NCI-H128 (cell line): Measurements from ENCODE around the gene EHD4.

ENCODE experiments used
- DNase-seq: peaks from one replicate; lab custom pipeline; 2025; ENCODE audit not compliant: unreplicated experiment; lab: John Stamatoyannopoulos, UW

Gene EHD4

DNA sequence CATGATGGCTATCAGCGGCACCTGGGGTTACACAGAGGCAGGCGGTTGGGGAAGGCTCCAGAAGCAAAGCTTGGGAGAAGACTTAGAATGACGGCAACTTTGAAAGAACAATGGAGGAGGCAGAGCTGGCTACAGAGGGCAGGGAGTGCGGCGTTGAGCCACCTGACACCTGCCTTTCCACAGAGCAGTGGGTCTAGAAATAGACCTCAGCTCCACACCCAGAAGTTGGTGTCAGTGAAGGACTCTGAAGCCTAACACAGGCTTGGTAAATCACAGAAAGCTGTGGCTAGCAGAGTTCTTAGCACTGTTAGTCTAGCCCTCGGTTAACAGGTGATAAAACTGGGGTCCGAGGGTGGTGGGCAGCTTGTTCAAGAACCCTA lies 23.1 kb upstream of the EHD4 start:
- no peak for DNase-seq

DNA sequence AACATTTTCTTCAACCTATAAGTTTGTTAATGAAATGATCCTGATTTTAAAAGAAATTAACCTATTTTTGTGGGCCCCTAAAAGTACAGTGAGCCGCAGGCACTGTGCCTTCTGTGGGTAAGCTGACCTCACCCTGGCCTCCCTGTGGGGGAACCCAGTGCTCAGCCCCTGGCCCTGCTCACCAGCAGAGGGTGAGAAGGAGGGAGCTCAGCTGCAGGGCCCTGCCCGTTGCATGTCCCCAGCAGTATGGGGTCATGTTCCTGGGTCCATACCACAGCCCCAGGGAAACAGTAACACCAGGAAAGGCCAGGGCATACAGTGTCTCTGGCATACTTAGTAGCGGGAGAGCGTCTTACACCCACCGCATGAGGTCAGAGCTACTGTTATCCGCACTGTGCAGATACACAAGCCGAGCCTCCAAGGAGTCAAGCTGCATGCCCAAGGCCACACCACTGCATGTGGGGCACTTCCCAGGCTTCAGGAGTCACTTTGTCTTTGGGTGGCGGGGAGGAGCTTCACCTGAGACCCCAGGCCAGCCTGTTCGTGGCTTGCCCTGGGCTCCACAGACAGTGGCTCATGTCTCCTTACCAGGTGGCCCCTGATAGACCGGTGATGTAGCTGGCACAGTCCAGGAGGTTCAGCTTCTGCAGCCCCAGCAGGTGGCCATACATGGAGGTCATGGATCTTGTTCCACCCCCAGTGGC lies 22.6 kb upstream of the EHD4 start:
- DNase-seq = no peak

- DNase-seq = no peak
Observed at GRCh38 chr15:41994171-41994650, 21.9 kb upstream of the EHD4 start.

DNA sequence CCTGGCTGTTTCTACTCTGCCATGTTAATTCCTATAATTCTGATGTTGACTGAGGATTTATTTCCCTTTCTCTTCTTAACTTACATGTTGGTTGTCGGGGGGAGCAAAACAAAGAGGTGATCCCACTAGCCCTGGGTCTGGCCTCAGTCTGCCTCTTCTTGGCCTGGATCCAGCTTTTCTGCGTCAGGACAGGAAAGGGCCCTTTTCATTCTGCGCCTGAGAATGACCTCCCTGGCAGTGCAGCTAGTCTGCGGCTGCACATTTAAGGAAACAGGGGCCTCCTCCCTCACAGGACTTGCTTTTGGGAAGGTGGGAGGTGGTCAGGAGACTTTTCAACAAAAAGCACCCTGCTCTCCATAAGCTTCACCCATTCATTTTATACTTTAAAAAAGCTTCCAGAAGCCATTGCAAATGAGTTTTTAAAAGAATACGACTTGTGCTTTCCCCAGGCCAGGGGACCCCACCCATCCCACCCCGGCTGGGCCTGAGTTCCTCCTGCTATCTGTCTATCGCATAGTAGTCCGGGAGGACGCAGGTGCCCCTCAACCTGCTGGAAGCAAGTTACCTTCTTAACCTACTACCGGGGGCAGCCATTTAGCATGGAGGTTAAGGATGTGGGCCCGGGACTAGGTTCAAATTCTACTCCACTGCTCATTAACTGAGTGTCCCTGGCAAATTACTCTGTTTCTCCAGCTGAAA lies 21.3 kb upstream of the EHD4 start:
- DNase-seq = no peak

GRCh38 chr15:41992803-41993190 lies 20.4 kb upstream of the EHD4 start:
- no peak for DNase-seq

DNA sequence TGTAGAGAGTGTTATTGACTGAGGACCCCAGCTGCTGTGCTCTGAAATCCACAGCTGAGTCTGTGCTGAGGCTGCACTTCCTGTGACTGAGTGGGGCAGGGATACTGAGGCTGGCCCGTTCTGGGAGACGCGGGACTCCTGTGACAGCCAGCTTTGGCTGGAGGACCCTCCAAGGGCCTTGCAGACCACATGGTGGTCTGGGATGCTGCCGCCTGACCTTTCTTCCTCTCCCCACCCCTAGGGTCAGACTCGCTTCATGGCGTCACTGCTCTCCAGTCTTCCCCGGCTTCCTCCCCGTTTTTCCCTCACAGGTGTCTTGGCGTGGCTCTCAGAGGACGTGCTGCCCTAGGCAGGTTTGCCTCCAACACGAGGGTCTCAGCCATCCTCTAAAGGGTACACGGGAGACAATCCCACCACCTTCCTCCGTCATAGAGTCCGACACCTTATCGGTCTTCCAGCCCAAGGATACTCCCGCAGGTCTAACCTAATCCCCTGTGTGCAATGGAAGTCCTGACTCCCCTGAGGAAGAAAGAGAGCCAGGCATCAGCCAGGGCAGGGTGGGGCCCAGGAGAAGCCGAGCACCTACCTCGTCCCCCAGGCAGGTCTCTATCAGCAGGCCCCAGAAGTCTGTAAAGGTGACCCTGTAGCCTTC lies 19.9 kb upstream of the EHD4 start:
- no peak for DNase-seq

GRCh38 chr15:41990691-41991090 lies 18.3 kb upstream of the EHD4 start:
- DNase-seq = no peak

- no peak for DNase-seq
Observed at GRCh38 chr15:41990243-41990605, 17.9 kb upstream of the EHD4 start.

DNA sequence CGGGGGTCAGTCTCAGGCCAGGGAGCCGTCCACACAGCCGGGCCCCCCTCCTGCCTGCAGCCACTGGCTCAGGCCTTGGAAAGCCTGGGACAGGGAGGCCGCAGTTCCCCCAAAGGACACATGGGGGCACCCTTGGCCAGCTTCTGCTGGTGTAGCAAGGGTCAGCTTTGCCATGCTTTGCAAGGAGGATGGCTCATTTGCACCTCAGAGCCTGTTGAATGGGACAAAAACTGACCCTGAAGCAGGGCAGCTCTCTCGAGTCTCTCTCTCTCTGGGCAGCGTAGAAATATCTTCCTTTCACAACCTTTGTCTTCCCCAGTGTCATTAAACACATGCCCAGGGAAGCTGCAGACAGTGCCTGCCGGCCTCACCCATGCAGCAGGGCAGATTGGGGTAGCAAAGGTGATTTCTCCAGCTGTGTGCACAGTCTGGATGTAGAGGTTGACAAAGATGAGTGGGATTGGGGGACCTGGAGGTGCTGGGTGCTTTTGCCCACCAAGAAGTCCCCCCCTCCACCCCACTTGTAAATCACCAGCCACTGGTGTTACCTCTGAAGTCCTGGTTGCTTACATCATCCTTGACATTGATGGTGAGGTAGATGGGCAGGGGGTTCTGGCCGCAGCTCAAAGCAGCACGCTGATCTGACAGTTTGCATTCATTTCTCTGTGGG lies 17.4 kb upstream of the EHD4 start:
- no peak for DNase-seq

GRCh38 chr15:41988896-41989572 lies 16.7 kb upstream of the EHD4 start:
- DNase-seq = no peak

DNA sequence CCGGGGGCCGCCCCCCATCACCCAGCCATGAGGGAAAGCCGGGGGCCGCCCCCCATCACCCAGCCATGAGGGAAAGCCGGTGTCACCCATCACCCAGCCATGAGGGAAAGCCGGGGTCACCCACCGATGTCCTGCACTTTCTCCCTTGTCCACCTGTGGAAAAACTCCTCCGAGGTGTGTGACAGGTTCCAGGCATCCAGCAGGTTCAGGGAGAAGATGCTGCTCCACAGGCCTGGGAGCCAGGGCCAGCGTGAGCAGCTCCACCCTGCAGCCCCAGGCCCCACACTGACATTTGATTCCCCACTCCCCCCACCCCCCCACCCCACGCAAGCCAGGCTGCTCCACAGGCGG lies 15.5 kb upstream of the EHD4 start:
- DNase-seq = no peak

DNA sequence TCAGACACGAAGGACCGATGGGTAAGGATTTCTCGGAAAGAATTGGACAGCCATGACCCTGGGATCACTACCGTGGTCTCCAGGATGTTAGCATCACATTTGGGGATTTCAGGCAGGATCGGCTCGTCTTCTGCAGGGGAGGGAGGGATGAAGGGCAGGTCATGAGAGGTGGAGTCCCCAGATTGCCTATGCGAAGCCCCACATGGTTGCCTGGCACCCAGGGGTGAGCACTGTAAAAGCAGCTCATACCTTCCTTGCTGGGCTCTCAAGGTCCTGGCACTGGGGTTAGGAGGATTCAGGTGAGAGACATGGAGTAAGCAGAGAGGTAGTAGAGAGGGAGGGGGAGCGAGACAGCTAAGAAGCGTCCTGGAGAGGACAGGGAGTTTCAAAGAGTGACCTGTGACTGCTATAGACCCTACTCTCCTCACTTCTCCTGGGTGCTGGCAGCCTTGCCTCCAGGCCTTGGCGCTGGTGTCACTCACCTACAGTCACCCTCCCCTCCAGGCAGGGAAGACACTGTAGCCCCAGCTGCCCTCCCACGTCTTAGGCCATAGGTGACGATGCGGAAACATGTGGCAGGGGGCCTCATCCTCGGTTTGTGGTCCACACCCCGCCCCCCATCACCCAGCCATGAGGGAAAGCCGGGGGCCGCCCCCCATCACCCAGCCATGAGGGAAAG lies 15.0 kb upstream of the EHD4 start:
- no peak for DNase-seq

- DNase-seq = no peak
Observed at GRCh38 chr15:41985236-41986160, 13.1 kb upstream of the EHD4 start.

GRCh38 chr15:41984622-41985021 lies 12.3 kb upstream of the EHD4 start:
- no peak for DNase-seq

- DNase-seq = no peak
Observed at GRCh38 chr15:41983621-41984571, 11.5 kb upstream of the EHD4 start.

DNA sequence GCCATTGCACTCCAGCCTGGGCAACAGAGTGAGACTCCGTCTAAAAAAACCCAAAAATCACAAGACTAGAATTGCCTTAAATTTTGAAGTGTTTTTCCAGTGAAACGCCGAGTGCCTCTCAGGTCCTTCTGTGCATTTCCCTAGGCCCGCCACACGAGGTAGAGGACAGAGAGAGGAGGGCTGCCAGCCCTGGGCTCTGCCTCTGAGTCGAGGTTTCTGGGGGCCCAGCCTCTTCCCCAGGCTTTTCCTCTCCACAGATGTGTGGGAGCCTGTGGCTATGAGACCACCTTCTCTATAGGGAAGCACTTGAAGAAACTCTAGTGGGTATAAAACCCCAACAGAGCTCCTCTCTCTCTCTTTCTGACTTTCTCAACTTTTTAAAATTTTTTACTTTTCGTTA lies 10.9 kb upstream of the EHD4 start:
- no peak for DNase-seq

- DNase-seq = no peak
Observed at GRCh38 chr15:41982133-41982930, 10.0 kb upstream of the EHD4 start.
